Measurements from ENCODE around the gene PMEL. TPM values are rescaled to one million over a fixed set of nuclear protein-coding genes. Genes with fewer than 3 reads are reported as not detected.
"Not testable (repeated sequence)": the region's sequence is repeated elsewhere in the genome, so short reads cannot be mapped to it uniquely, and the experiment has no call there.

PMEL gene
- total and polyA plus RNA-seq, 2 donors (not counting 1 experiment from before 2014, with no cell fraction given) = 0.32 to 0.46 TPM

GRCh38 chr12:55925371-55925770 lies 40.5 kb downstream of the PMEL start:
- Histone ChIP-seq H3K27ac (ENCODE audit: low read length in 2 of 2) (peak overlapping the region in 1 of 2 donors; percentile 2), H2AFZ (ENCODE audit: insufficient read depth, low read depth, low read length, poor library complexity, severe bottlenecking) (no peak overlapping the region), H3K4me2 (replicated peaks; ENCODE audit: low read depth, low read length, poor library complexity, severe bottlenecking) (no peak overlapping the region), H3K4me1 (ENCODE audit: control insufficient read depth in 2 of 2, insufficient read depth in 2 of 2, low read length in 2 of 2) (peaks cover 23 to 33% of the 10 kb centered on the region in 2 donors), H4K20me1 (ENCODE audit: control insufficient read depth, insufficient read depth, low read length, poor library complexity, severe bottlenecking) (peaks cover 4% of the 10 kb centered on the region), H3K27me3 (replicated peaks in 1 of 4; ENCODE audit: control extremely low read depth in 1 of 4, control insufficient read depth in 3 of 4, insufficient read depth in 4 of 4, low read length in 3 of 4) (no peaks in the 10 kb centered on the region), H3K9me3 (ENCODE audit: control extremely low read depth in 1 of 3, control insufficient read depth in 2 of 3, insufficient read depth in 1 of 3, low read length in 2 of 3) (no peaks in the 10 kb centered on the region), H3K9ac (ENCODE audit: low read length) (no peak overlapping the region), H3K79me2 (ENCODE audit: control insufficient read depth, insufficient read depth, low read length) (peaks cover 56% of the 10 kb centered on the region), H3K4me3 (ENCODE audit: control extremely low read depth in 1 of 5, extremely low read depth in 1 of 5, insufficient read depth in 1 of 5, low read depth in 2 of 5, low read length in 4 of 5) (no peak overlapping the region), H3K36me3 (replicated peaks in 1 of 2; ENCODE audit: control extremely low read depth in 1 of 2, control insufficient read depth in 1 of 2, extremely low read depth in 1 of 2, insufficient read depth in 2 of 2, low read length in 1 of 2) (peaks cover 1 to 27% of the 10 kb centered on the region in 2 experiments)
- ChIA-PET CTCF (interaction anchor here (0.8 to 10.3 kb wide), 15 partner anchors 8 to 236 kb away, joined by 3 to 155 read pairs (median 7); partner anchors contain the start of genes DNAJC14, ORMDL2, RAB5B and SARNP), POLR2A (no interaction called here)
- intact Hi-C loops (cut with micrococcal nuclease) = loop anchor here (5.0 to 10.0 kb wide), 4 partner anchors 192 to 762 kb away; partner anchors contain the start of genes PTGES3, RPL41 and ZC3H10
- TF ChIP-seq CTCF (IDR thresholded peaks at IDR 0.05) (no peak), EZH2 (IDR thresholded peaks at IDR 0.05; ENCODE audit: borderline replicate concordance, insufficient read depth, low read depth, low read length, poor library complexity, severe bottlenecking) (no peak)
- DNase-seq (no peak), ATAC-seq (ENCODE audit: low read depth) (no peak)
- WGBS (ENCODE audit: insufficient coverage) = 87% methylated on average over 3 of the region's 4 CpGs
- Mint-ChIP-seq H3K4me3 (peak overlapping the region; percentile 94), H3K4me1 (peaks cover 45% of the 10 kb centered on the region), H3K27ac (peak overlapping the region; percentile 97), H3K9me3 (ENCODE audit: insufficient read depth) (no peaks in the 10 kb centered on the region), H3K27me3 (no peaks in the 10 kb centered on the region)

GRCh38 chr12:55923648-55924047 lies 42.2 kb downstream of the PMEL start:
- H3K4me3 Mint-ChIP-seq; H3K27ac ChIP-seq (ENCODE audit: low read length in 2 of 2); H3K9ac ChIP-seq (ENCODE audit: low read length); H3K4me2 ChIP-seq (replicated peaks; ENCODE audit: low read depth, low read length, poor library complexity, severe bottlenecking); H3K9me3 Mint-ChIP-seq (ENCODE audit: insufficient read depth); DNase-seq; H3K27ac Mint-ChIP-seq; POLR2A ChIA-PET; H3K9me3 ChIP-seq (ENCODE audit: control extremely low read depth in 1 of 3, control insufficient read depth in 2 of 3, insufficient read depth in 1 of 3, low read length in 2 of 3); H3K4me3 ChIP-seq (ENCODE audit: control extremely low read depth in 1 of 5, extremely low read depth in 1 of 5, insufficient read depth in 1 of 5, low read depth in 2 of 5, low read length in 4 of 5); H3K27me3 Mint-ChIP-seq; H2AFZ ChIP-seq (ENCODE audit: insufficient read depth, low read depth, low read length, poor library complexity, severe bottlenecking); H3K27me3 ChIP-seq (replicated peaks in 1 of 4; ENCODE audit: control extremely low read depth in 1 of 4, control insufficient read depth in 3 of 4, insufficient read depth in 4 of 4, low read length in 3 of 4); ATAC-seq (ENCODE audit: low read depth): not testable (repeated sequence)
- H3K79me2 ChIP-seq (ENCODE audit: control insufficient read depth, insufficient read depth, low read length) = peaks cover 73% of the 10 kb centered on the region
- H4K20me1 ChIP-seq (ENCODE audit: control insufficient read depth, insufficient read depth, low read length, poor library complexity, severe bottlenecking) = peaks cover 10% of the 10 kb centered on the region
- H3K4me1 Mint-ChIP-seq = peaks cover 33% of the 10 kb centered on the region
- 98% methylated on average over 4 of the region's 9 CpGs for WGBS (ENCODE audit: insufficient coverage)
- intact Hi-C loops (cut with micrococcal nuclease) = loop anchor here (10.0 kb wide), 1 partner anchor 279 kb away; no protein-coding TSS in a partner anchor
- H3K4me1 ChIP-seq (ENCODE audit: control insufficient read depth in 2 of 2, insufficient read depth in 2 of 2, low read length in 2 of 2) = peaks cover 7 to 16% of the 10 kb centered on the region in 2 donors
- CTCF ChIA-PET = interaction anchor here (0.7 to 5.2 kb wide), 3 partner anchors 17 to 186 kb away, joined by 3 to 49 read pairs (median 7); no protein-coding TSS in a partner anchor
- H3K36me3 ChIP-seq (replicated peaks in 1 of 2; ENCODE audit: control extremely low read depth in 1 of 2, control insufficient read depth in 1 of 2, extremely low read depth in 1 of 2, insufficient read depth in 2 of 2, low read length in 1 of 2) = peaks cover 1 to 27% of the 10 kb centered on the region in 2 experiments
